ENCODE data around the gene GRIK4. TPM values are rescaled to one million over a fixed set of nuclear protein-coding genes. Genes with fewer than 3 reads are reported as not detected.

GRIK4 gene
- total RNA-seq, 2 experiments from 2014 or later, result not detected

GRCh38 chr11:120566176-120566575 is 54.6 kb downstream of the GRIK4 start:
- no peaks in the 10 kb centered on the region for H3K9me3 ChIP-seq (ENCODE audit: control insufficient read depth in 1 of 2, insufficient read depth in 1 of 2, low read length in 2 of 2)
- H3K4me1 Mint-ChIP-seq (ENCODE audit: low read depth), result peaks cover 4% of the 10 kb centered on the region

GRCh38 chr11:120568572-120569307 is 57.2 kb downstream of the GRIK4 start:
- Histone ChIP-seq H3K4me1 (ENCODE audit: insufficient read depth, low read length) (peaks cover 2% of the 10 kb centered on the region), H3K27me3 (ENCODE audit: control insufficient read depth in 1 of 2, insufficient read depth in 2 of 2, low read length in 2 of 2) (peaks cover 9 to 32% of the 10 kb centered on the region in 2 experiments), H3K27ac (ENCODE audit: low read depth in 1 of 2, low read length in 2 of 2) (no peak overlapping the region), H3K9me3 (ENCODE audit: control insufficient read depth in 1 of 2, insufficient read depth in 1 of 2, low read length in 2 of 2) (no peaks in the 10 kb centered on the region), H3K4me3 (ENCODE audit: low read length) (no peak overlapping the region), H3K36me3 (ENCODE audit: insufficient read depth, low read length) (no peaks in the 10 kb centered on the region)
- intact Hi-C loops (cut with DNase I, micrococcal nuclease), result no loop called here
- ChIA-PET POLR2A (no interaction called here), CTCF (no interaction called here)
- no peaks in the 10 kb centered on the region for H3K36me3 Mint-ChIP-seq (ENCODE audit: low read depth)
- DNase-seq (no peak), ATAC-seq (ENCODE audit: poor library complexity) (no peak)
- no peak overlapping the region for H3K4me3 Mint-ChIP-seq
- peaks cover 75% of the 10 kb centered on the region for H3K27me3 Mint-ChIP-seq
- peaks cover 4% of the 10 kb centered on the region for H3K4me1 Mint-ChIP-seq (ENCODE audit: low read depth)
- TF ChIP-seq, protein P1, sequence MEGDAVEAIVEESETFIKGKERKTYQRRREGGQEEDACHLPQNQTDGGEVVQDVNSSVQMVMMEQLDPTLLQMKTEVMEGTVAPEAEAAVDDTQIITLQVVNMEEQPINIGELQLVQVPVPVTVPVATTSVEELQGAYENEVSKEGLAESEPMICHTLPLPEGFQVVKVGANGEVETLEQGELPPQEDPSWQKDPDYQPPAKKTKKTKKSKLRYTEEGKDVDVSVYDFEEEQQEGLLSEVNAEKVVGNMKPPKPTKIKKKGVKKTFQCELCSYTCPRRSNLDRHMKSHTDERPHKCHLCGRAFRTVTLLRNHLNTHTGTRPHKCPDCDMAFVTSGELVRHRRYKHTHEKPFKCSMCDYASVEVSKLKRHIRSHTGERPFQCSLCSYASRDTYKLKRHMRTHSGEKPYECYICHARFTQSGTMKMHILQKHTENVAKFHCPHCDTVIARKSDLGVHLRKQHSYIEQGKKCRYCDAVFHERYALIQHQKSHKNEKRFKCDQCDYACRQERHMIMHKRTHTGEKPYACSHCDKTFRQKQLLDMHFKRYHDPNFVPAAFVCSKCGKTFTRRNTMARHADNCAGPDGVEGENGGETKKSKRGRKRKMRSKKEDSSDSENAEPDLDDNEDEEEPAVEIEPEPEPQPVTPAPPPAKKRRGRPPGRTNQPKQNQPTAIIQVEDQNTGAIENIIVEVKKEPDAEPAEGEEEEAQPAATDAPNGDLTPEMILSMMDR (IDR thresholded peaks at IDR 0.05), result no peak
- no peaks in the 10 kb centered on the region for H3K9me3 Mint-ChIP-seq
- no peak overlapping the region for H3K27ac Mint-ChIP-seq

More at GRCh38 chr11:120566176-120566575, 54.6 kb downstream of the GRIK4 start:
- intact Hi-C loops (cut with DNase I, micrococcal nuclease), result no loop called here
- no peak overlapping the region for H3K4me3 Mint-ChIP-seq
- DNase-seq (no peak), ATAC-seq (ENCODE audit: poor library complexity) (no peak)
- H3K27ac ChIP-seq (ENCODE audit: low read depth in 1 of 2, low read length in 2 of 2), result no peak overlapping the region
- no peaks in the 10 kb centered on the region for H3K9me3 Mint-ChIP-seq
- H3K4me3 ChIP-seq (ENCODE audit: low read length), result no peak overlapping the region
- no peak overlapping the region for H3K27ac Mint-ChIP-seq
- H3K4me1 ChIP-seq (ENCODE audit: insufficient read depth, low read length), result peaks cover 2% of the 10 kb centered on the region
- POLR2A ChIA-PET, result no interaction called here
- no peaks in the 10 kb centered on the region for H3K36me3 Mint-ChIP-seq (ENCODE audit: low read depth)
- TF ChIP-seq, protein P1 (IDR thresholded peaks at IDR 0.05), result no peak
- CTCF ChIA-PET, result no interaction called here
- H3K27me3 Mint-ChIP-seq, result peaks cover 77% of the 10 kb centered on the region
- peaks cover 23 to 47% of the 10 kb centered on the region in 2 experiments for H3K27me3 ChIP-seq (ENCODE audit: control insufficient read depth in 1 of 2, insufficient read depth in 2 of 2, low read length in 2 of 2)
- no peaks in the 10 kb centered on the region for H3K36me3 ChIP-seq (ENCODE audit: insufficient read depth, low read length)

DNA sequence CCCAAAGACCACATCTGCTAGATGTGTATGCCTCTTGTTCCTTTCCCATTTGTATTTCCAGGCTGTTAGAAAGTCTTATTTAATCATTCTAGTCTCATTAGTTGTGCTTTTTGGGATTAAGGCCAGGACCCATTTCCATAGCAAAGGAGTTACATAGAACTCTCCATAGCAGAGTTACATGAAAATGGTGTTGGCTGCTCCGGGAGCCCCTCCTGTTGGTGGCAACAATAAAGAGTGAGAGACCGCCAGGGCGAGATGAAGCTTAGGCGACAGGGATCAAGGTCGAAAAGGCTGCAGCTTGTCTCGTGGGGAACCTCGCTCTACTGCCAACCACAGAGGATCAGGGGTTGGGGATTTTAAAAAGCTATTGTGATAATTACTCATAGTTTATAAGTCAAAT is 58.3 kb downstream of the GRIK4 start:
- intact Hi-C loops (cut with DNase I, micrococcal nuclease), result loop anchor here in 1 of 2 experiments (10.0 kb wide), 1 partner anchor 185 kb away; no protein-coding TSS in a partner anchor
- Mint-ChIP-seq H3K36me3 (ENCODE audit: low read depth) (no peaks in the 10 kb centered on the region), H3K4me3 (no peak overlapping the region), H3K27ac (no peak overlapping the region), H3K4me1 (ENCODE audit: low read depth) (peaks cover 4% of the 10 kb centered on the region), H3K27me3 (peaks cover 80% of the 10 kb centered on the region), H3K9me3 (no peaks in the 10 kb centered on the region)
- peaks cover 9 to 26% of the 10 kb centered on the region in 2 experiments for H3K27me3 ChIP-seq (ENCODE audit: control insufficient read depth in 1 of 2, insufficient read depth in 2 of 2, low read length in 2 of 2)
- H3K9me3 ChIP-seq (ENCODE audit: control insufficient read depth in 1 of 2, insufficient read depth in 1 of 2, low read length in 2 of 2), result no peaks in the 10 kb centered on the region
- no peak overlapping the region for H3K27ac ChIP-seq (ENCODE audit: low read depth in 1 of 2, low read length in 2 of 2)
- ChIA-PET CTCF (no interaction called here), POLR2A (interaction anchor here (0.6 kb wide), 1 partner anchor 45 kb away, joined by 3 read pairs; no protein-coding TSS in a partner anchor)
- TF ChIP-seq, protein P1 (IDR thresholded peaks at IDR 0.05), result no peak
- H3K4me1 ChIP-seq (ENCODE audit: insufficient read depth, low read length), result no peaks in the 10 kb centered on the region
- no peak overlapping the region for H3K4me3 ChIP-seq (ENCODE audit: low read length)
- no peak for DNase-seq
- H3K36me3 ChIP-seq (ENCODE audit: insufficient read depth, low read length), result no peaks in the 10 kb centered on the region
- no peak for ATAC-seq (ENCODE audit: poor library complexity)

All from CD4-positive, alpha-beta T cell (primary cell).